ENCODE measurements around the gene SHF. TPM values are rescaled to one million over a fixed set of nuclear protein-coding genes. Genes with fewer than 3 reads are reported as not detected.

Gene SHF
- total and polyA plus RNA-seq, 2 of the 4 experiments (the other 2 are of a cell fraction): 1.8 to 3.5 TPM

DNA sequence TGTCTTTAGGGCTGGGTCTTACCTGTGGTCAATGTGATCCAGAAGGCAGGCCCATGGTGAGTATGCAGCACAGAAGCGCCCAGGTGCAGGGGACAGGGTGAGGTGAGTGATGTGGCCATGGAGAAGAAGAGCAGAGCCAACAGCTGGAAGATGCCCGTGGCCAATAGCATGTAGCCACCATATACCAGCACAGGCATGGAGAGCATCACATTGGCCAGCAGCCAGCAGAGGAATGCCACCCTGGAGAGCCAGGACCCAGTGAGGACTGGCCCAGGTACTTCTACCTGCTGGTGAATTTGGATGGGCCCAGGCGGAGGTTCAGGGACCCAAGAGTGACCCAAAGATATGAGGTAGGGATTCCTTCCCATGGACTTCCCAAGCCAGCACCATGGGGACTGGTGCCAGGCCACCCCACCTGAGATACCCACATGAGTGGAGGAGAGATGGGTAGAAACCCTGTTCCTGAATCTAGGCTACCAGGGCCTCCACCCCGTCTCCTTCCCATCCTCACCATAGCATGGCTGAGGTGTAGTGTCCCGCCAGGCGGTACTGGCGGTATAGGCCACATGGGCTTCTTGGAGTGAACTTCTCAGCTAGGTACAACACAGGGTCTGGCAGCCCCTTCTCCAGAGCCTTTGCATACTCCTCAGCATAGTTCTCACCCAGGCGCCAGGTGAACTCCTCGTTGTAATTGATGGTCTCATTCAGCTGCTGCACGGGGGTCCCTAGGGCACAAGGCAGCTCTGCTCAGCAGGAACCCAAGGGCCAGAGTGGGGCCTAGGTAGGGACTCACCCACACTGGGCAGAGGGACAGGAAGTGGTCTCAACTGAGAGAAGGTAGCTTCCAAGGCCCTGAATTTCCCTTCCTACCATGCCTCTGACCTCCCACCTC lies 67.4 kb downstream of the SHF start:
- no peak overlapping the region for H3K14ac ChIP-seq (replicated peaks; ENCODE audit: low read depth, low read length)
- no peak overlapping the region for H2AK5ac ChIP-seq (ENCODE audit: low read depth, low read length)
- intact Hi-C loops (cut with micrococcal nuclease): no loop called here
- no peak overlapping the region for H4K8ac ChIP-seq (ENCODE audit: low read depth in 2 of 2, low read length in 2 of 2)
- no peaks in the 10 kb centered on the region for H3K36me3 ChIP-seq (ENCODE audit: control insufficient read depth, insufficient read depth, low read length)
- dilution Hi-C loops (cut with HindIII; ENCODE audit: low sequenced_read_pairs, unreplicated experiment): no loop called here
- BruUV-seq (replicated peaks): no TSS peak
- H3K4me1 ChIP-seq (ENCODE audit: control insufficient read depth, insufficient read depth, low read length): peaks cover 3% of the 10 kb centered on the region
- DNase-seq: no peak
- H2AFZ ChIP-seq (replicated peaks; ENCODE audit: low read length, poor library complexity): no peak overlapping the region
- no peak overlapping the region for H3K4me2 ChIP-seq (ENCODE audit: low read depth, low read length)
- no peak overlapping the region for H3K27ac ChIP-seq (ENCODE audit: insufficient read depth, low read length)
- H4K20me1 ChIP-seq (ENCODE audit: insufficient read depth, low read length): no peaks in the 10 kb centered on the region
- no peak overlapping the region for H2BK15ac ChIP-seq (ENCODE audit: low read depth, low read length)
- H3K27me3 ChIP-seq (ENCODE audit: control insufficient read depth, insufficient read depth, low read length): peaks cover 32% of the 10 kb centered on the region
- H3K4ac ChIP-seq (ENCODE audit: low read depth, low read length): no peak overlapping the region
- H3K9ac ChIP-seq (ENCODE audit: low read depth, low read length): no peak overlapping the region
- H3K9me3 ChIP-seq (ENCODE audit: control insufficient read depth, insufficient read depth, low read length): no peaks in the 10 kb centered on the region
- H3K79me1 ChIP-seq (ENCODE audit: low read depth in 1 of 2, low read length in 2 of 2): no peaks in the 10 kb centered on the region
- no peaks in the 10 kb centered on the region for H3K9me1 ChIP-seq (ENCODE audit: insufficient read depth, low read length)
- H2BK5ac ChIP-seq (ENCODE audit: low read depth, low read length, poor library complexity, severe bottlenecking): no peak overlapping the region
- WGBS, 2 experiments (ENCODE audit: extremely low coverage in 2 of 2, insufficient read length in 1 of 2): 100% methylated on average over 2 of the region's 10 CpGs; no CpG with 5 or more reads in 1 of the 2 experiments
- no peak overlapping the region for H3K56ac ChIP-seq (ENCODE audit: extremely low read depth, insufficient read depth, low read length)
- ChIA-PET CTCF (no interaction called here), POLR2A (ENCODE audit: unreplicated experiment) (no interaction called here)
- no peak overlapping the region for H2BK20ac ChIP-seq (ENCODE audit: low read depth, low read length)
- in situ Hi-C loops (cut with MboI; ENCODE audit: low sequenced_read_pairs): no loop called here
- no peak overlapping the region for H3K18ac ChIP-seq (ENCODE audit: low read depth, low read length)
- no peak overlapping the region for H4K5ac ChIP-seq (ENCODE audit: low read depth, low read length)
- no peak overlapping the region for H3K23ac ChIP-seq (ENCODE audit: low read depth, low read length)
- no peak overlapping the region for H4K91ac ChIP-seq (ENCODE audit: insufficient read depth, low read depth, low read length)
- no peak overlapping the region for H2AK9ac ChIP-seq (replicated peaks; ENCODE audit: low read depth, low read length, poor library complexity)
- no peak overlapping the region for H3K4me3 ChIP-seq (ENCODE audit: insufficient read depth, low read depth, low read length)
- no peak overlapping the region for H2BK120ac ChIP-seq (ENCODE audit: low read depth, low read length)
- ATAC-seq (ENCODE audit: low read depth): no peak
- no peak for TF ChIP-seq RFX5 (IDR thresholded peaks at IDR 0.05; ENCODE audit: low read depth, low read length)
- TF ChIP-seq, protein P1, sequence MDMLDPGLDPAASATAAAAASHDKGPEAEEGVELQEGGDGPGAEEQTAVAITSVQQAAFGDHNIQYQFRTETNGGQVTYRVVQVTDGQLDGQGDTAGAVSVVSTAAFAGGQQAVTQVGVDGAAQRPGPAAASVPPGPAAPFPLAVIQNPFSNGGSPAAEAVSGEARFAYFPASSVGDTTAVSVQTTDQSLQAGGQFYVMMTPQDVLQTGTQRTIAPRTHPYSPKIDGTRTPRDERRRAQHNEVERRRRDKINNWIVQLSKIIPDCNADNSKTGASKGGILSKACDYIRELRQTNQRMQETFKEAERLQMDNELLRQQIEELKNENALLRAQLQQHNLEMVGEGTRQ (IDR thresholded peaks at IDR 0.05; ENCODE audit: low read depth, low read length): no peak
- no peak for TF ChIP-seq SMC3 (IDR thresholded peaks at IDR 0.05; ENCODE audit: low read depth, low read length)
- TF ChIP-seq POLR2A (IDR thresholded peaks at IDR 0.05; ENCODE audit: low read depth, low read length): no peak
- no peak for TF ChIP-seq MAZ (IDR thresholded peaks at IDR 0.05; ENCODE audit: borderline replicate concordance, low read depth, low read length)
- no peak for TF ChIP-seq CEBPB (IDR thresholded peaks at IDR 0.05; ENCODE audit: low read depth, low read length)
- TF ChIP-seq FOS (IDR thresholded peaks at IDR 0.05; ENCODE audit: low read depth, low read length): no peak
- TF ChIP-seq, protein P2, sequence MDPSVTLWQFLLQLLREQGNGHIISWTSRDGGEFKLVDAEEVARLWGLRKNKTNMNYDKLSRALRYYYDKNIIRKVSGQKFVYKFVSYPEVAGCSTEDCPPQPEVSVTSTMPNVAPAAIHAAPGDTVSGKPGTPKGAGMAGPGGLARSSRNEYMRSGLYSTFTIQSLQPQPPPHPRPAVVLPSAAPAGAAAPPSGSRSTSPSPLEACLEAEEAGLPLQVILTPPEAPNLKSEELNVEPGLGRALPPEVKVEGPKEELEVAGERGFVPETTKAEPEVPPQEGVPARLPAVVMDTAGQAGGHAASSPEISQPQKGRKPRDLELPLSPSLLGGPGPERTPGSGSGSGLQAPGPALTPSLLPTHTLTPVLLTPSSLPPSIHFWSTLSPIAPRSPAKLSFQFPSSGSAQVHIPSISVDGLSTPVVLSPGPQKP (IDR thresholded peaks at IDR 0.05; ENCODE audit: borderline replicate concordance, low read depth, low read length): no peak
- no peak for TF ChIP-seq RCOR1 (IDR thresholded peaks at IDR 0.05; ENCODE audit: insufficient replicate concordance, low read length)
- no peak for TF ChIP-seq MAFK (IDR thresholded peaks at IDR 0.05; ENCODE audit: low read depth, low read length)
- TF ChIP-seq NFE2L2 (IDR thresholded peaks at IDR 0.05; ENCODE audit: low read depth, low read length): no peak
- TF ChIP-seq RAD21 (IDR thresholded peaks at IDR 0.05; ENCODE audit: low read length): no peak
- TF ChIP-seq MXI1 (IDR thresholded peaks at IDR 0.05; ENCODE audit: borderline replicate concordance, low read depth, low read length): no peak
- TF ChIP-seq, protein P3, sequence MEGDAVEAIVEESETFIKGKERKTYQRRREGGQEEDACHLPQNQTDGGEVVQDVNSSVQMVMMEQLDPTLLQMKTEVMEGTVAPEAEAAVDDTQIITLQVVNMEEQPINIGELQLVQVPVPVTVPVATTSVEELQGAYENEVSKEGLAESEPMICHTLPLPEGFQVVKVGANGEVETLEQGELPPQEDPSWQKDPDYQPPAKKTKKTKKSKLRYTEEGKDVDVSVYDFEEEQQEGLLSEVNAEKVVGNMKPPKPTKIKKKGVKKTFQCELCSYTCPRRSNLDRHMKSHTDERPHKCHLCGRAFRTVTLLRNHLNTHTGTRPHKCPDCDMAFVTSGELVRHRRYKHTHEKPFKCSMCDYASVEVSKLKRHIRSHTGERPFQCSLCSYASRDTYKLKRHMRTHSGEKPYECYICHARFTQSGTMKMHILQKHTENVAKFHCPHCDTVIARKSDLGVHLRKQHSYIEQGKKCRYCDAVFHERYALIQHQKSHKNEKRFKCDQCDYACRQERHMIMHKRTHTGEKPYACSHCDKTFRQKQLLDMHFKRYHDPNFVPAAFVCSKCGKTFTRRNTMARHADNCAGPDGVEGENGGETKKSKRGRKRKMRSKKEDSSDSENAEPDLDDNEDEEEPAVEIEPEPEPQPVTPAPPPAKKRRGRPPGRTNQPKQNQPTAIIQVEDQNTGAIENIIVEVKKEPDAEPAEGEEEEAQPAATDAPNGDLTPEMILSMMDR (conservative IDR thresholded peaks at IDR 0.05; ENCODE audit: low read depth, low read length): no peak
- no peak for TF ChIP-seq BHLHE40 (IDR thresholded peaks at IDR 0.05; ENCODE audit: low read depth, low read length)
